Activated naive CD4-positive, alpha-beta T cell treated with anti-CD3 and anti-CD28 coated beads for 36 hours (primary cell): ENCODE results near the gene SLC25A48. TPM values are rescaled to one million over a fixed set of nuclear protein-coding genes. Genes with fewer than 3 reads are reported as not detected.

Experiments
- CTCF ChIA-PET: fragments of 350-600 bp; sonication (Branson Sonifier 250); formaldehyde crosslinking; loops from one replicate; lab custom pipeline; 2021; ENCODE audit warnings: antibody characterized with exemption; lab: Charles Lee
- DNase-seq: peaks from one replicate; pipeline ENCODE4 v3.0.0-alpha.2; 2020
- H3K27ac Mint-ChIP-seq: one replicate; pipeline ENCODE4 v1.8.0; 2021; ENCODE audit warnings: mild to moderate bottlenecking, mixed read lengths
- H3K27me3 Mint-ChIP-seq: one replicate; pipeline ENCODE4 v1.8.0; 2021; ENCODE audit warnings: low read depth, mixed read lengths
- H3K36me3 Mint-ChIP-seq: one replicate; pipeline ENCODE4 v1.8.0; 2021; ENCODE audit warnings: low read depth, mixed read lengths
- H3K4me1 Mint-ChIP-seq: one replicate; pipeline ENCODE4 v1.8.0; 2021; ENCODE audit warnings: low read depth, mixed read lengths
- H3K4me3 Mint-ChIP-seq: one replicate; pipeline ENCODE4 v1.8.0; 2021; ENCODE audit warnings: mild to moderate bottlenecking, moderate library complexity, mixed read lengths
- H3K9me3 Mint-ChIP-seq: one replicate; pipeline ENCODE4 v1.8.0; 2021; ENCODE audit warnings: mixed read lengths
- intact Hi-C: fragments of 100-400 bp; cut with micrococcal nuclease; formaldehyde crosslinking; loops from one replicate; pipeline ENCODE4 v1.15.1; 2023
- microRNA-seq: library from miRNA; unstranded; fragments of <30 nt; microRNA quantifications from one replicate; pipeline ENCODE4 v1.2.0, GENCODE V29; 2022; ENCODE audit warnings: borderline microRNAs expressed, borderline replicate concordance
- total RNA-seq, 2 experiments: library from RNA; stranded (reverse); gene quantifications; one replicate each; pipeline ENCODE4 v1.2.3, GENCODE V29; 2021

SLC25A48 gene
- total RNA-seq, 2 experiments from 2014 or later: not detected

DNA sequence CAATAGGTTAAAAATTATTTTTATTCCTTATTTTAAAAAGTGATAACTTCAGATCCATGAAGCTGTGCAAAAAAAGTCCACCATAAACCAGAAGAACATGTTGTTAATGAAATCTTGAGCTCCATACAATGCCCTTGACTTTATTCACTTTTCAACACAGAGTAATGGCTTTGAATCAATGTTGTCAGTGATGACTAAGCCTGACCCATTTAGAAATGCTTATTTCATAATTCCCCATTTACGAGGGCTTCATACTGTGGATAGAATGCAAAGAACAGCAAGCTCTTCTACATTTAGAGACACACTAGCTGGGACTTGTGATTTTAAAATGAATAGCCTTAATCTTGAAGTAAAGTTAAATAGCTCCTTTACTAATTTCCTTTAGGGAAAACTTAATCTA lies 86.9 kb downstream of the SLC25A48 start:
- CTCF ChIA-PET: interaction anchor here (0.6 to 1.2 kb wide), 2 partner anchors 30 to 261 kb away, joined by 3 read pairs; no protein-coding TSS in a partner anchor
- no peaks in the 10 kb centered on the region for H3K9me3 Mint-ChIP-seq
- no peaks in the 10 kb centered on the region for H3K36me3 Mint-ChIP-seq
- no peaks in the 10 kb centered on the region for H3K4me1 Mint-ChIP-seq
- DNase-seq: no peak
- H3K27me3 Mint-ChIP-seq: peaks cover 18% of the 10 kb centered on the region
- H3K27ac Mint-ChIP-seq: no peak overlapping the region
- H3K4me3 Mint-ChIP-seq: no peak overlapping the region
- intact Hi-C loops: no loop called here

DNA sequence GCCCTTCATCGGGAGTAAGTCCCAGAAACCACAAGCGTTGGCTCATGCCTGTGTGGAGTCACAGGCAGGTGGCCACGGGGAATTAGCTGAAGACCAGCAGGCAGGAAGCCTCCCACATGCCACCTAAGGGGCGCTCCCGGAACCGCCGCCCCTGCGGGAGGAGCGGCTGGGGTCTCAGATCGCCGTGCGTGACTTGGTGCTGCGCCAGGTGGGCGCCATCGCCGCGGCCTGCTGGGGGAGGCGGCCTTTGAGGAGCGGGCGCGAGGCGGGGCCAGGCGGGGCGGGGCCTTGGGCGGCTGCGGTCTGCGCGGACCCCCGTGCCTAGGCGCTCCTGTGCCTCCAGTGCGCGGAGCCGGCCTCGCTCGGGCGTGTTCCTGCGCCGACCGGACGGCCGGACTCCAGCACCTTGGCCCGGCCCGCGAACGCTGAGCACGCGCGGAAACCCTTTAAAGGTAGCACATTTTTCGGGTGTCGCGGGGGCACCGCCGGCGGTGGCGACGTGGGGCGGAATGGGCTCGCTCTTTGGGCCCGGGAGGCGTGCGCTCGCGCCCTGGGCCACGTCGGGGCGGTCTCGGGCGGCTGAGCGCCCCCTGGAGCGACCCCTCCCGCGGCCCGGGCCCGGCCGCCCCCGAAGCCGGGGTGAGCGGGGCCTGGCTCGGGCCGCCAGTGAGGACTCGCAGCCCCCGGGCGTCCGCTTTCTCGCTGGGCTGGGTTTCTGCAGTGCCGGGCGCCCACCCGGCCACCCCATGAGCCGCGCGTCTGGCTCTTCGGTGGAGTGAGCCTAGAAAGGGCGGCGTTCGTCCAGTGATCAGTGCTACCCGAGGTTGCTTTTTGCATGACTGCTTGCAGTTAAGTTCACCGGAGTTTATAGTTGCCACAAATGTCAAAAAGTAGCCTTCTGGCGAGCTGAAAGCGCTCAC lies 95.8 kb downstream of the SLC25A48 start:
- Mint-ChIP-seq H3K27ac (no peak overlapping the region), H3K9me3 (no peaks in the 10 kb centered on the region), H3K4me3 (no peak overlapping the region), H3K27me3 (peaks cover 33% of the 10 kb centered on the region), H3K36me3 (no peaks in the 10 kb centered on the region), H3K4me1 (no peaks in the 10 kb centered on the region)
- DNase-seq: no peak
- CTCF ChIA-PET: no interaction called here
- intact Hi-C loops: no loop called here

DNA sequence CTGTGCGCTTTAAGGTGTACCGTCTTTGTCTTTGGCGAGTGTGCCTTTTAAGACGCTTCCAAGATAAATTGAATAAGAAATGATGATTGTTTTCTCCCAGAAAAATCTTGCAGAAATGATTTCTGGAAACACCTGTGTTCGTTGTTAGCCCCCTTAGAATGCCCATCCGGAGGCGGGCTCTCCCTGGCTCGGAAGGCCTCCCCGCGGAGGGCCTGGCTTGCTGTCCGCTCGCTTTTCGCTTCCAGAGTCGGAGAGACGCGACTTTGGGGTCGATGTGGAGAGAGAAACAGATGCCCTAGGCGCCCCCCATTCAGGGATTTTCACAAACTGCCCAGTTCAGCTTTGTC lies 96.5 kb downstream of the SLC25A48 start:
- no peak overlapping the region for H3K4me3 Mint-ChIP-seq
- H3K4me1 Mint-ChIP-seq: no peaks in the 10 kb centered on the region
- H3K36me3 Mint-ChIP-seq: no peaks in the 10 kb centered on the region
- intact Hi-C loops: no loop called here
- H3K9me3 Mint-ChIP-seq: no peaks in the 10 kb centered on the region
- DNase-seq: no peak
- peaks cover 33% of the 10 kb centered on the region for H3K27me3 Mint-ChIP-seq
- CTCF ChIA-PET: no interaction called here
- H3K27ac Mint-ChIP-seq: no peak overlapping the region

DNA sequence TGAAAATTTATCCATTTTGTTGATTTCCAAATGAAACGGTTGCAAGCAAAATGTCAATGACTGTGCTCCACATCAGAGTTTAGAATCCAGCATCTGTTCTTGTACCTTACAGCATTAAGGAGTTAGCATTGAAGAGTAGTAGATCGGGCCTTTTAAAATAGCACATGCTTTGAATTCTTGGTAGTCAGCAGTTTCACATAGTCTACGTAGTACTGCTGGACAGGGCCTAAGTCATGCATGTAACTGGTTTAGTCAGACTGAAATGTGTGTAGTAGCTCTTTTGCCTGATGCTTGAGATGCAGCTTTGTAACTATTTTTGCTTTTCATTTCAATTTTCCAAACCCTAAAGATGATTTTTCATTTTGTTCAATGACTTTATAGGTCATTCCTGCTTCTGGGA lies 100.5 kb downstream of the SLC25A48 start:
- Mint-ChIP-seq H3K4me3 (no peak overlapping the region), H3K9me3 (no peaks in the 10 kb centered on the region), H3K27ac (no peak overlapping the region), H3K27me3 (peaks cover 25% of the 10 kb centered on the region), H3K36me3 (no peaks in the 10 kb centered on the region), H3K4me1 (no peaks in the 10 kb centered on the region)
- intact Hi-C loops: no loop called here
- no peak for DNase-seq
- CTCF ChIA-PET: no interaction called here

DNA sequence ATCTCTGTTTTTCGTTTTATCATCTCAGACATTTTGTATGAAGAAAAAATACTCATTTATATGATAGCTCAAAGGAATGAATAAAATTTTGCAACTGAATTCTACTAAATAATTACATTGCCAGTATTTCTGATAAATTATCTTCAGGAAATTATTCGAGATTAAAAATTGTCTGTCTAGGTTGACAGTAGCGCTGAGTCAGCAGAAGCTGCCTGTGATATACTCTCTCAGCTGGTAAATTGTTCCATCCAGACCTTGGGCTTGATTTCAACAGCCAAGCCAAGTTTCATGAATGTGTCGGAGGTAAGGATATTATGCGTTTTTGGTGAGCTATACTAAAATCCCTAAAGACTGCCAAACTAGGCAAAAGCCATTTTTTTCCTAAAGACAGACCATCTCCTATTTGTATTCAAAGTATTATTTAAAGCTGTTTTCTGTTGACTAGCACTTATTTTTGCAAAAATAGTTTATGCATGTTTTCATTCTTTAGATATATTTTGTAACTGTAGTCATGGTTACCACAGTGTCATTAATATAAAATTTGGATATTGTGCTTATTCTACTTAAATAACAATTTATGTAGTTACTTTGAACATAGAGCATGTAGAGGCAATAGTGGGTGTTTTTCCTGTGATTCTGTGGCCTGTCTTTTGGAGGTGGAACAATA lies 102.9 kb downstream of the SLC25A48 start:
- Mint-ChIP-seq H3K4me1 (no peaks in the 10 kb centered on the region), H3K4me3 (no peak overlapping the region), H3K27me3 (peaks cover 14% of the 10 kb centered on the region), H3K27ac (no peak overlapping the region), H3K9me3 (no peaks in the 10 kb centered on the region), H3K36me3 (no peaks in the 10 kb centered on the region)
- intact Hi-C loops: no loop called here
- DNase-seq: no peak
- CTCF ChIA-PET: no interaction called here

Small RNAs within 50 kb of the gene (microRNA-seq; reads per million reads assigned to microRNA genes)
- not detected for gene MIR5692C1

Other genes with a start within 250 kb of the SLC25A48 start
- gene IL9, start 61.2 kb downstream of the SLC25A48 start, total RNA-seq: not detected
- not detected for gene LECT2, start 120.3 kb downstream of the SLC25A48 start, total RNA-seq
- not detected for gene TGFBI, start 194.3 kb downstream of the SLC25A48 start, total RNA-seq